GM12878 (cell line): ENCODE data around the gene CASTOR1. TPM values are rescaled to one million over a fixed set of nuclear protein-coding genes. Genes with fewer than 3 reads are reported as not detected.

Experiments used
- BHLHE40 ChIP-seq, 2 experiments: fragments of 450-650 bp in 1 of 2; IDR thresholded peaks; 2 replicates each; pipeline ENCODE4 v1.6.1; 2011 to 2017; ENCODE audit warnings: low read depth in 2 of 2, borderline replicate concordance in 1 of 2, improper control_type of control experiment in 1 of 2, low read length in 1 of 2, mild to moderate bottlenecking in 1 of 2
- CBFB ChIP-seq: IDR thresholded peaks from 2 replicates; pipeline ENCODE4 v1.6.1; 2016; ENCODE audit warnings: antibody characterized with exemption, low read depth
- CEBPB ChIP-seq, 2 experiments: fragments of 150-350 bp in 1 of 2; IDR thresholded peaks; 2 replicates each; pipeline ENCODE4 v1.6.1; 2012 to 2014; ENCODE audit warnings: low read depth in 2 of 2, low read length in 2 of 2, borderline replicate concordance in 1 of 2, inconsistent platforms in 1 of 2
- EGR1 ChIP-seq, 2 experiments: IDR thresholded peaks; 1 replicate in 1 of 2; 2 replicates in 1 of 2; pipeline ENCODE4 v1.6.1; 2011 to 2012; ENCODE audit warnings: low read depth in 2 of 2, low read length in 2 of 2, borderline replicate concordance in 1 of 2, mild to moderate bottlenecking in 1 of 2, moderate library complexity in 1 of 2
- FOS ChIP-seq: IDR thresholded peaks from 3 replicates; pipeline ENCODE4 v1.6.1; 2011; ENCODE audit warnings: borderline replicate concordance; ENCODE audit not compliant: insufficient read length; ENCODE audit errors: extremely low read depth
- HDAC6 ChIP-seq: fragments of 200-600 bp; sonication (generic); IDR thresholded peaks from one replicate; pipeline ENCODE4 v1.8.0; 2017; ENCODE audit warnings: antibody characterized with exemption; ENCODE audit not compliant: unreplicated experiment
- IKZF2 ChIP-seq, 2 experiments: fragments of 450-650 bp; IDR thresholded peaks; 2 replicates each; pipeline ENCODE4 v1.6.1; 2017; ENCODE audit warnings: mild to moderate bottlenecking in 2 of 2, moderate library complexity in 2 of 2
- KDM1A ChIP-seq: fragments of 200-600 bp; sonication (generic); IDR thresholded peaks from 2 replicates; pipeline ENCODE4 v1.6.1; 2016; ENCODE audit warnings: borderline replicate concordance
- LARP7 ChIP-seq: fragments of 450-650 bp; IDR thresholded peaks from 2 replicates; pipeline ENCODE4 v1.6.1; 2017; ENCODE audit warnings: mild to moderate bottlenecking
- NBN ChIP-seq: fragments of 450-650 bp; IDR thresholded peaks from 2 replicates; pipeline ENCODE4 v1.6.1; 2016
- NFIC ChIP-seq: IDR thresholded peaks from 2 replicates; pipeline ENCODE4 v1.6.1; 2012; ENCODE audit warnings: low read depth, mild to moderate bottlenecking, inconsistent platforms, low read length, moderate library complexity
- NFYB ChIP-seq: IDR thresholded peaks from 2 replicates; pipeline ENCODE4 v1.6.1; 2011; ENCODE audit warnings: low read depth, mild to moderate bottlenecking, low read length, improper control_type of control experiment, moderate library complexity; ENCODE audit not compliant: insufficient read depth
- NR2C1 ChIP-seq: fragments of 450-650 bp; IDR thresholded peaks from 2 replicates; pipeline ENCODE4 v1.6.1; 2017; ENCODE audit warnings: antibody characterized with exemption, mild to moderate bottlenecking, moderate library complexity
- PML ChIP-seq: IDR thresholded peaks from 2 replicates; pipeline ENCODE4 v1.6.1; 2012; ENCODE audit warnings: low read length, inconsistent platforms
- POU2F2 ChIP-seq: IDR thresholded peaks from 3 replicates; pipeline ENCODE4 v1.6.1; 2011; ENCODE audit warnings: low read depth, mild to moderate bottlenecking, low read length, borderline replicate concordance
- RB1 ChIP-seq: fragments of 450-650 bp; formaldehyde crosslinking; IDR thresholded peaks from 2 replicates; pipeline ENCODE4 v1.6.1; 2017; ENCODE audit warnings: mild to moderate bottlenecking, borderline replicate concordance
- RCOR1 ChIP-seq: conservative IDR thresholded peaks from 2 replicates; pipeline ENCODE4 v1.6.1; 2012; ENCODE audit warnings: low read depth, low read length, improper control_type of control experiment
- RELB ChIP-seq: fragments of 450-650 bp; IDR thresholded peaks from 2 replicates; pipeline ENCODE4 v1.6.1; 2017; ENCODE audit warnings: low read depth, mild to moderate bottlenecking, moderate library complexity
- REST ChIP-seq: IDR thresholded peaks from 2 replicates; pipeline ENCODE4 v1.6.1; 2012; ENCODE audit warnings: mild to moderate bottlenecking, low read depth, low read length
- SP1 ChIP-seq: IDR thresholded peaks from one replicate; pipeline ENCODE4 v1.6.1; 2011; ENCODE audit warnings: low read depth, low read length
- SREBF2 ChIP-seq: IDR thresholded peaks from 2 replicates; pipeline ENCODE4 v1.6.1; 2012; ENCODE audit warnings: mild to moderate bottlenecking, low read length
- SUPT20H ChIP-seq: IDR thresholded peaks from 2 replicates; pipeline ENCODE4 v1.6.1; 2011; ENCODE audit warnings: low read depth, mild to moderate bottlenecking, low read length, moderate library complexity, borderline replicate concordance; ENCODE audit not compliant: control insufficient read depth
- TCF3 ChIP-seq: IDR thresholded peaks from 2 replicates; pipeline ENCODE4 v1.6.1; 2012; ENCODE audit warnings: low read depth, mild to moderate bottlenecking, low read length, borderline replicate concordance; ENCODE audit not compliant: insufficient read depth
- USF1 ChIP-seq: IDR thresholded peaks from 2 replicates; pipeline ENCODE4 v1.6.1; 2011; ENCODE audit warnings: borderline replicate concordance, low read depth, mild to moderate bottlenecking, moderate library complexity, mixed read lengths, low read length; ENCODE audit not compliant: insufficient read depth; ENCODE audit errors: extremely low read length
- ZNF207 ChIP-seq: fragments of 450-650 bp; IDR thresholded peaks from 2 replicates; pipeline ENCODE4 v1.6.1; 2014; ENCODE audit warnings: antibody characterized with exemption, mild to moderate bottlenecking, borderline replicate concordance
- polyA plus RNA-seq, 11 experiments: library from polyadenylated mRNA; depleted of rRNA in 4 of 11; unstranded in 6 of 11; stranded (reverse) in 5 of 11; fragments of >200 nt; fragmentation: Nextera tagmentation in 4 of 11; fragmentation: Illumina TruSeq in 1 of 11; extraction: Ambion mirVana in 4 of 11; extraction: Trizol in 1 of 11; gene quantifications; 1 replicate in 1 of 11; 2 replicates in 10 of 11; pipeline versions ENCODE4 v1.2.1 to v1.2.3, GENCODE V29; 2011 to 2016; ENCODE audit warnings: inconsistent platforms in 2 of 11, missing spikeins in 2 of 11, low read depth in 1 of 11
- total RNA-seq, 4 experiments: library from RNA; depleted of rRNA in 3 of 4; stranded (reverse); fragments of >200 nt in 3 of 4; fragmentation: Illumina TruSeq in 1 of 4; extraction: Trizol in 1 of 4; gene quantifications; 2 replicates each; pipeline versions ENCODE4 v1.2.1 to v1.2.3, GENCODE V29; 2013 to 2021

CASTOR1 gene
- total and polyA plus RNA-seq, 10 of the 15 experiments (the other 5 are each of a cell fraction or from before 2014, with no cell fraction given), result 0.31 to 9.1 (median 3.3) TPM

- TF ChIP-seq SREBF2 (no peak), CBFB (no peak), IKZF2 (IDR thresholded peaks at IDR 0.05) (no peak), SP1 (peak; percentile 49), KDM1A (no peak), PML (peak; percentile 57; the same call in 1 of the 2 replicates), USF1 (no peak), RELB (peak; percentile 54; the same call in 1 of the 2 replicates), CEBPB (IDR thresholded peaks at IDR 0.05; ENCODE audit: borderline replicate concordance in 1 of 2, low read depth in 2 of 2, low read length in 2 of 2) (no peak), REST (no peak), HDAC6 (no peak), EGR1 (IDR thresholded peaks at IDR 0.05; ENCODE audit: borderline replicate concordance in 1 of 2, low read depth in 2 of 2, low read length in 2 of 2) (peak in 1 of 2 experiments; percentile 90; a peak in 2 of 3 replicates), BHLHE40 (IDR thresholded peaks at IDR 0.05; ENCODE audit: borderline replicate concordance in 1 of 2, low read depth in 2 of 2, low read length in 1 of 2) (peak in 1 of 2 experiments; percentile 3; a peak in 1 of 4 replicates), POU2F2 (no peak), FOS (no peak), TCF3 (no peak), NFYB (peak; percentile 70; the same call in 1 of the 2 replicates), NR2C1 (no peak), RCOR1 (no peak), ZNF207 (no peak), SUPT20H (no peak), NFIC (no peak), NBN (0 out of 2 replicates have a peak, but pooled peaks have one; percentile 51), LARP7 (no peak; the same call in none of the 2 replicates), RB1 (peak; percentile 22; the same call in 1 of the 2 replicates)
These were observed 37.5 kb upstream of the CASTOR1 start, which contains the start of gene TBC1D10A (continued) for GRCh38 chr22:30326706-30327362.
